HCT116 (cell line): ENCODE measurements around the gene ANXA6. TPM values are rescaled to one million over a fixed set of nuclear protein-coding genes. Genes with fewer than 3 reads are reported as not detected.

ENCODE experiments used
- ATAC-seq: fragments of 200-7000 bp; cut with Tn5 transposase; 2 replicates; pipeline ENCODE4 v1.9.1; 2020; ENCODE audit warnings: mild to moderate bottlenecking, moderate library complexity
- BruUV-seq: library from RNA; stranded (reverse); fragments of 400-500 nt; replicated peaks from 2 replicates; lab custom pipeline; 2021; lab: Mats Ljungman, UMichigan
- CTCF ChIA-PET: fragments of 300-600 bp; sonication (Branson Sonifier 250); formaldehyde crosslinking; loops from one replicate; lab custom pipeline; 2021; ENCODE audit warnings: antibody characterized with exemption; lab: Charles Lee
- POLR2A ChIA-PET: fragments of 300-600, 350-600 bp; sonication (Branson Sonifier 250); formaldehyde crosslinking; loops from one replicate; lab custom pipeline; 2021; ENCODE audit warnings: antibody characterized with exemption; lab: Charles Lee
- RAD21 ChIA-PET, 2 experiments: fragments of 300-600 bp; sonication (Branson Sonifier 250); formaldehyde crosslinking; loops; one replicate each; lab custom pipeline; 2023; ENCODE audit warnings: low total read pairs in 2 of 2; ENCODE audit not compliant: uncharacterized antibody in 2 of 2, unreplicated experiment in 2 of 2, low non-redundant PET in 1 of 2; lab: Charles Lee
- DNase-seq: peaks from one replicate; pipeline ENCODE4 v3.0.0-alpha.2; 2010; ENCODE audit warnings: low read depth, low spot score
- H2AFZ ChIP-seq: fragments of 200-600 bp; shearing (Covaris generic), sonication (generic); 2 replicates; pipeline ENCODE4 v1.6.1; 2017; ENCODE audit warnings: low read depth, mixed run types, mixed read lengths, antibody characterized with exemption, low read length; ENCODE audit not compliant: poor library complexity, severe bottlenecking
- H3K27ac ChIP-seq: 2 replicates; pipeline ENCODE4 v1.5.1; 2012; ENCODE audit warnings: low read depth, low read length
- H3K27me3 ChIP-seq: fragments of 200-600 bp; sonication (generic); 2 replicates; pipeline ENCODE4 v1.6.1; 2016; ENCODE audit warnings: mixed run types, low read length, mixed read lengths; ENCODE audit not compliant: insufficient read depth
- H3K36me3 ChIP-seq, 2 experiments: fragments of 200-500 bp in 1 of 2; fragments of 200-600 bp in 1 of 2; sonication (Bioruptor generic) in 1 of 2; sonication (generic) in 1 of 2; 2 replicates each; pipeline versions ENCODE4 v1.5.1 to v1.6.1; 2014 to 2016; ENCODE audit warnings: low read length in 2 of 2, inconsistent platforms in 1 of 2, mixed read lengths in 1 of 2, mixed run types in 1 of 2; ENCODE audit not compliant: insufficient read depth in 2 of 2, control insufficient read depth in 1 of 2
- H3K4me1 ChIP-seq, 2 experiments: fragments of 200-600 bp in 1 of 2; sonication (generic) in 1 of 2; 2 replicates each; pipeline versions ENCODE4 v1.5.1 to v1.6.1; 2012 to 2017; ENCODE audit warnings: low read length in 2 of 2, inconsistent platforms in 1 of 2, mild to moderate bottlenecking in 1 of 2, mixed read lengths in 1 of 2, mixed run types in 1 of 2, moderate library complexity in 1 of 2; ENCODE audit not compliant: insufficient read depth in 2 of 2, control insufficient read depth in 1 of 2
- H3K4me2 ChIP-seq: fragments of 200-600 bp; sonication (generic); 2 replicates; pipeline ENCODE4 v1.6.1; 2017; ENCODE audit warnings: mixed run types, low read length, mixed read lengths
- H3K4me3 ChIP-seq, 2 experiments: fragments of 200-600 bp in 1 of 2; sonication (generic) in 1 of 2; replicated peaks in 1 of 2; 2 replicates each; pipeline ENCODE4 v1.5.1; 2011 to 2016; ENCODE audit warnings: low read length in 2 of 2, control low read depth in 1 of 2, low read depth in 1 of 2, mild to moderate bottlenecking in 1 of 2, mixed read lengths in 1 of 2, mixed run types in 1 of 2
- H3K79me2 ChIP-seq: fragments of 200-600 bp; sonication (generic); 2 replicates; pipeline ENCODE4 v1.6.1; 2017; ENCODE audit warnings: mild to moderate bottlenecking, mixed run types, low read length, moderate library complexity, mixed read lengths; ENCODE audit not compliant: insufficient read depth
- H3K9ac ChIP-seq: fragments of 200-600 bp; sonication (generic); 2 replicates; pipeline ENCODE4 v1.6.1; 2016; ENCODE audit warnings: low read length, mixed read lengths
- H3K9me2 ChIP-seq: fragments of 200-600 bp; sonication (generic), shearing (Covaris generic); 2 replicates; pipeline ENCODE4 v1.6.1; 2017; ENCODE audit warnings: mixed run types, mild to moderate bottlenecking, moderate library complexity; ENCODE audit not compliant: insufficient read depth
- H3K9me3 ChIP-seq, 2 experiments: fragments of 200-500 bp in 1 of 2; fragments of 200-600 bp in 1 of 2; sonication (Bioruptor generic) in 1 of 2; sonication (generic) in 1 of 2; 2 replicates each; pipeline ENCODE4 v1.6.1; 2014 to 2017; ENCODE audit warnings: low read length in 2 of 2, mixed read lengths in 2 of 2, inconsistent platforms in 1 of 2, low read depth in 1 of 2, mild to moderate bottlenecking in 1 of 2, mixed run types in 1 of 2, moderate library complexity in 1 of 2; ENCODE audit not compliant: control insufficient read depth in 1 of 2, insufficient read depth in 1 of 2
- H4K20me1 ChIP-seq: fragments of 200-600 bp; sonication (generic), shearing (Covaris generic); 2 replicates; pipeline ENCODE4 v1.6.1; 2017; ENCODE audit warnings: mixed run types, mild to moderate bottlenecking, moderate library complexity; ENCODE audit not compliant: insufficient read depth
- EGR1 ChIP-seq: IDR thresholded peaks from 2 replicates; pipeline ENCODE4 v1.6.1; 2012; ENCODE audit warnings: low read depth
- ELF1 ChIP-seq: IDR thresholded peaks from 2 replicates; pipeline ENCODE4 v1.6.1; 2012; ENCODE audit warnings: low read depth, borderline replicate concordance
- FOSL1 ChIP-seq: IDR thresholded peaks from 2 replicates; pipeline ENCODE4 v1.6.1; 2012; ENCODE audit warnings: low read depth
- POLR2A ChIP-seq: IDR thresholded peaks from 2 replicates; pipeline ENCODE4 v1.7.0; 2011; ENCODE audit warnings: borderline replicate concordance; ENCODE audit not compliant: insufficient read depth, insufficient read length; ENCODE audit errors: extremely low read depth
- POLR2AphosphoS5 ChIP-seq: IDR thresholded peaks from 2 replicates; pipeline ENCODE4 v1.6.1; 2011; ENCODE audit warnings: mild to moderate bottlenecking, low read depth, low read length, moderate library complexity
- RAD21 ChIP-seq: IDR thresholded peaks from 2 replicates; pipeline ENCODE4 v1.6.1; 2012; ENCODE audit warnings: low read depth, mild to moderate bottlenecking
- REST ChIP-seq: IDR thresholded peaks from 2 replicates; pipeline ENCODE4 v1.6.1; 2012; ENCODE audit warnings: low read depth
- ZFX ChIP-seq: fragments of 450-650 bp; IDR thresholded peaks from 2 replicates; pipeline ENCODE4 v1.6.1; 2017
- ZNF274 ChIP-seq: fragments of 200-500 bp; sonication (Bioruptor generic); IDR thresholded peaks from 2 replicates; pipeline ENCODE4 v1.6.1; 2014; ENCODE audit warnings: mild to moderate bottlenecking, low read depth, low read length, inconsistent platforms
- intact Hi-C: fragments of 100-400 bp; cut with micrococcal nuclease; formaldehyde crosslinking; loops from 2 replicates; pipeline ENCODE4 v1.10.0; 2022
- total RNA-seq: library from RNA; stranded (reverse); gene quantifications from one replicate; pipeline ENCODE4 v1.2.1, GENCODE V29; 2021; ENCODE audit not compliant: unreplicated experiment
- TF ChIP-seq, protein P1 (sequence below): IDR thresholded peaks from 2 replicates; pipeline ENCODE4 v1.6.1; 2012

Gene ANXA6
- total RNA-seq, 1 experiment from 2014 or later: 71.9 TPM

GRCh38 chr5:151153766-151154272, 3.8 kb downstream of the ANXA6 start:
- RAD21 ChIA-PET: no interaction called here
- TF ChIP-seq RAD21 (no peak), ZNF274 (no peak), ELF1 (no peak)
- Histone ChIP-seq H3K9me3 (no peaks in the 10 kb centered on the region), H3K9ac (no peak overlapping the region), H3K27ac (no peak overlapping the region), H3K4me3 (no peak overlapping the region), H3K27me3 (no peaks in the 10 kb centered on the region), H4K20me1 (no peaks in the 10 kb centered on the region), H3K9me2 (no peaks in the 10 kb centered on the region), H3K4me2 (no peak overlapping the region), H3K4me1 (peaks cover 18 to 34% of the 10 kb centered on the region in 2 experiments), H2AFZ (no peak overlapping the region), H3K79me2 (peaks cover 11% of the 10 kb centered on the region; the same call in 1 of the 2 replicates), H3K36me3 (no peaks in the 10 kb centered on the region)
- CTCF ChIA-PET: interaction anchor here (1.0 kb wide), 1 partner anchor 11 kb away, joined by 3 read pairs; no protein-coding TSS in a partner anchor
- ATAC-seq (no peak), DNase-seq (no peak)
- POLR2A ChIA-PET: no interaction called here
- intact Hi-C loops: no loop called here
- no TSS peak for BruUV-seq

DNA sequence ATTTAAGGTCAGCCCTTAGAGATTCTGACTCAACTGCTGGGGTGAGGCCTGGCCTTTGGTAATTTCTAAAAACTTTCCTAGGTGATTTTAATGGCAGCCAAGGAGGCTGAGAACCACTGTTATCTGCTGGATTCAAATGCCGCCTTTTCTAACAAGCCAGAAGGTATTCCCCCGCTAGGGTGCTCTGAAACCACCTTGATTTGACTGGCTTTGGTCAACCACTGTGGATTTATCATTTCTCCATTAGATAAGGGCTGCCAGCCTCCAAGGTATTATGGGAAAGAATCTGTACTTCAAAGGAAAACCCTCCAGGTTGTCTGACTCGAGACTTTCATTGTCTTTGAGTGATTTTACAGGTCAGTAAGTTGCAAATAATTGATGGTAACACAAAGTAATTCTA, 4.3 kb downstream of the ANXA6 start:
- peaks cover 12 to 29% of the 10 kb centered on the region in 2 experiments for H3K4me1 ChIP-seq
- intact Hi-C loops: no loop called here
- TF ChIP-seq EGR1 (no peak), ZFX (no peak), ZNF274 (no peak), POLR2A (no peak), POLR2AphosphoS5 (no peak), REST (no peak), FOSL1 (no peak)
- TF ChIP-seq, protein P1, sequence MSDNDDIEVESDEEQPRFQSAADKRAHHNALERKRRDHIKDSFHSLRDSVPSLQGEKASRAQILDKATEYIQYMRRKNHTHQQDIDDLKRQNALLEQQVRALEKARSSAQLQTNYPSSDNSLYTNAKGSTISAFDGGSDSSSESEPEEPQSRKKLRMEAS: no peak
- H3K9me2 ChIP-seq: no peaks in the 10 kb centered on the region
- BruUV-seq: no TSS peak
- H3K4me2 ChIP-seq: no peak overlapping the region
- no peaks in the 10 kb centered on the region for H4K20me1 ChIP-seq
- peaks cover 11% of the 10 kb centered on the region; the same call in 1 of the 2 replicates for H3K79me2 ChIP-seq
- no peaks in the 10 kb centered on the region for H3K27me3 ChIP-seq
- ATAC-seq: no peak
- no peaks in the 10 kb centered on the region for H3K9me3 ChIP-seq
- H3K36me3 ChIP-seq: no peaks in the 10 kb centered on the region
- no peak for DNase-seq
- ChIA-PET CTCF (interaction anchor here (1.0 kb wide), 1 partner anchor 12 kb away, joined by 3 read pairs; no protein-coding TSS in a partner anchor), POLR2A (no interaction called here), RAD21 (no interaction called here)
- H2AFZ ChIP-seq: no peak overlapping the region
- no peak overlapping the region for H3K27ac ChIP-seq
- H3K4me3 ChIP-seq: no peak overlapping the region
- H3K9ac ChIP-seq: no peak overlapping the region
